ENCODE measurements around the gene APOO.

DNA sequence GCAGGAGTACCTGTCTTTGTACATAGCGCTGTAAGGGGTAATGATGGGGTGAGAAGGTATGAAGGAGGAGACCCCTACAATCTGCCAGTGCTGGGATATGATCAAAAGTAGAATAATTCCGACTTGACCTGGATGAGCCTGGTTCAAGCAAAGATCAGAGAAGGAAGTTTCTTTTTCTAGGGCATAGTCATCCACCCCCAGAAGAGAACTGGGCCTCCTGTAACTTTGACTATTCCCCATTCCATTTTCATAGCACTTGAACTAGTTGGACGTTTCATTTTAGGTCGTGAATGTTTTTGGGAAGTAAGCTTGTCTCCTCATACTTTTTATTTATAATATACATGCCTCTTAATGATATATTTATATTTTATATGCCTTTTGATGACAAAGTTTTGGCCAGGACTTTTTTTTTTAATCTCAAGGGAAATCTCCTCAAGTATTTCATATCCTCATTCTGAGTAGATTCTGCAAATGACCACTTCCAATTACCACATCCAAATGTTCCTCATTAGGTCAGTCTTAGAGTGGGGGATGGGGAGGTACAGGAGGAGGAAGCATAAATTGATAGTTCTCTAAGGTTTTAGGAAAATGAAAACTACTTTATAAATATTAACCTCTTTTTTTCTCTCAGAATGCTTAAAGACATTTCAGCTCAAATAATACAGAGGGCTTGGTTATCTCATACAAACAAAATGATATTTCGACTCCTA, 3.5 kb upstream of the APOO start:
- no peak for TF ChIP-seq EZH2 (IDR thresholded peaks at IDR 0.05)
- no peak for TF ChIP-seq POLR2AphosphoS5 (IDR thresholded peaks at IDR 0.05; ENCODE audit: borderline replicate concordance, low read depth, low read length)
